Parathyroid adenoma (tissue), 2 donors: ENCODE results near the gene ZNF611.
A peak's percentile ranks its signal among the peaks of the same experiment; 100 is the strongest.
"Not testable (repeated sequence)": the region's sequence is repeated elsewhere in the genome, so short reads cannot be mapped to it uniquely, and the experiment has no call there.

Experiments used
- H2AFZ ChIP-seq: fragments of 300-600 bp; sonication (generic); one replicate; pipeline ENCODE4 v1.7.0; 2017; ENCODE audit warnings: antibody characterized with exemption, mild to moderate bottlenecking
- H3K27ac ChIP-seq: fragments of 300-600 bp; sonication (generic); one replicate; pipeline ENCODE4 v1.7.0; 2017
- H3K27me3 ChIP-seq: fragments of 300-600 bp; sonication (generic); one replicate; pipeline ENCODE4 v1.7.0; 2017; ENCODE audit warnings: low read length; ENCODE audit not compliant: control insufficient read depth, insufficient read depth
- H3K36me3 ChIP-seq: fragments of 300-600 bp; sonication (generic); one replicate; pipeline ENCODE4 v1.7.0; 2017; ENCODE audit warnings: low read length; ENCODE audit not compliant: control insufficient read depth, insufficient read depth
- H3K4me1 ChIP-seq: fragments of 300-600 bp; sonication (generic); one replicate; pipeline ENCODE4 v1.7.0; 2017; ENCODE audit warnings: control low read depth
- H3K4me2 ChIP-seq: fragments of 300-600 bp; sonication (generic); one replicate; pipeline ENCODE4 v1.7.0; 2017; ENCODE audit warnings: low read length
- H3K4me3 ChIP-seq: fragments of 300-600 bp; sonication (generic); one replicate; pipeline ENCODE4 v1.7.0; 2017; ENCODE audit warnings: low read depth, low read length
- H3K79me2 ChIP-seq: fragments of 300-600 bp; sonication (generic); one replicate; pipeline ENCODE4 v1.7.0; 2017; ENCODE audit warnings: control low read depth
- H3K9ac ChIP-seq: fragments of 300-600 bp; sonication (generic); one replicate; pipeline ENCODE4 v1.7.0; 2017; ENCODE audit warnings: mild to moderate bottlenecking
- H3K9me3 ChIP-seq: fragments of 300-600 bp; sonication (generic); one replicate; pipeline ENCODE4 v1.7.0; 2017; ENCODE audit warnings: low read length; ENCODE audit not compliant: control insufficient read depth
- CTCF ChIP-seq: fragments of 300-600 bp; sonication (generic); IDR thresholded peaks from one replicate; pipeline ENCODE4 v1.7.0; 2017; ENCODE audit warnings: antibody characterized with exemption, mild to moderate bottlenecking
- donor health status: primary hyperparathyroidism.

ZNF611 gene

DNA sequence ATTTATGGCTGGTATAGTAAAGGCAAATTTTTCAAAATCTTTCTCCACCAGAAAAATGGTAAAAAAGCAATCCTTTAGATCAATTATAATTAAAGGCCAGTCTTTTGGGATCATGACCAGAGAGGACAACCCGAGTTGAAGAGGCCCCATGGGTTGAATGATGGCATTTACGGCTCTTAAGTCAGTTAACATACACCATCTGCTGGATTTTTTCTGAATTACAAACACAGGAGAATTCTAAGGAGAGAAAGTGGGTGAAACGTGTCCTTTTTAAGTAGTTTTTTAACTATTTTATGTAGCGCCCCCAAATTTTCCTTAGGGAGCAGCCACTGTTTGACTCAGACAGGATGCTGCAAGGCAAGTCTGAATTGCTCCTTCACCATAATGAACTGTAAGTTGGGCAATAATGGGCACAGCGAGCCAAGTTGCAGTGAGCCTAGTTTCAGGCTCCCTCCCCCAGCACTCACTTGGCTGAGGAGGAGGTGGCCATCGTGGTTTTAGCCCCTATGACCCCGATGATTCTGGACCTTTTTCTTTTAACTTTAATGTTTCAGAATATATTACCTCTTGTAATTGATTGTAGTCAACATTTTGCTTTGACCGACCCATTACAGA, 13.6 kb upstream of the ZNF611 start:
- no peak overlapping the region for H2AFZ ChIP-seq
- no peaks in the 10 kb centered on the region for H3K4me1 ChIP-seq
- no peak overlapping the region for H3K4me2 ChIP-seq
- H3K9ac ChIP-seq, result no peak overlapping the region
- H3K27me3 ChIP-seq, result no peaks in the 10 kb centered on the region
- H3K9me3 ChIP-seq, result no peaks in the 10 kb centered on the region
- H3K79me2 ChIP-seq, result no peaks in the 10 kb centered on the region
- no peak overlapping the region for H3K27ac ChIP-seq
- peak; percentile 7 for TF ChIP-seq CTCF
- no peaks in the 10 kb centered on the region for H3K36me3 ChIP-seq
- H3K4me3 ChIP-seq, result peak overlapping the region; percentile 1

GRCh38 chr19:52745919-52746318, 11.1 kb upstream of the ZNF611 start:
- not testable (repeated sequence) for H3K27me3 ChIP-seq, H3K79me2 ChIP-seq, H3K4me2 ChIP-seq, H3K4me1 ChIP-seq, H3K27ac ChIP-seq, H3K4me3 ChIP-seq, H3K9ac ChIP-seq, H2AFZ ChIP-seq, H3K36me3 ChIP-seq, H3K9me3 ChIP-seq

- no peaks in the 10 kb centered on the region for H3K4me1 ChIP-seq
- no peak for TF ChIP-seq CTCF
- H3K27me3 ChIP-seq, result no peaks in the 10 kb centered on the region
- no peak overlapping the region for H2AFZ ChIP-seq
- H3K79me2 ChIP-seq, result no peaks in the 10 kb centered on the region
- H3K9ac ChIP-seq, result no peak overlapping the region
- no peaks in the 10 kb centered on the region for H3K36me3 ChIP-seq
- no peak overlapping the region for H3K4me3 ChIP-seq
- no peak overlapping the region for H3K27ac ChIP-seq
- no peaks in the 10 kb centered on the region for H3K9me3 ChIP-seq
- H3K4me2 ChIP-seq, result no peak overlapping the region
These were observed 8.2 kb upstream of the ZNF611 start for GRCh38 chr19:52743091-52743490.

DNA sequence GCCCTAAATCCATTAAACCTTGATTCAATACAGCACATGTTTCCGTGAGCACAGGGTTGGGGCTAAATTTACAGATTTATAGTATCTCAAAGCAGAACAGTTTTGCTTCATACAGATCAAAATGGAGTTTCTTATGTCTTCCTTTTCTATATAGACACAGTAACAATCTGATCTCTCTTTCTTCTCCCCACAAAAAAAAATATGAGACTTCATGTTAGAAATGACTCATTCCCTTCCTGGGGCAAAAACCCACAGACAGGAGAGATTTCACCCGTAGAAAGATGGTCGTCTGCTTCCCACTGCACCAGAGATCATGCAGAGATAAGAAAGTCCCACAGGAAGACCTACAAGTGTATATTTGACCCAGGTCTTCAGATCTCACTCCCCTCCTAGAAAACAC, 7.7 kb upstream of the ZNF611 start:
- H3K9me3 ChIP-seq, result no peaks in the 10 kb centered on the region
- TF ChIP-seq CTCF, result no peak

GRCh38 chr19:52741951-52742485, 7.2 kb upstream of the ZNF611 start:
- no peak for TF ChIP-seq CTCF
- H3K27ac ChIP-seq, result no peak overlapping the region

More for the DNA sequence above, 7.7 kb upstream of the ZNF611 start:
- no peak overlapping the region for H3K4me3 ChIP-seq
- no peak overlapping the region for H3K27ac ChIP-seq
- H2AFZ ChIP-seq, result no peak overlapping the region
- H3K4me1 ChIP-seq, result no peaks in the 10 kb centered on the region
- no peaks in the 10 kb centered on the region for H3K79me2 ChIP-seq
- H3K4me2 ChIP-seq, result no peak overlapping the region
- no peaks in the 10 kb centered on the region for H3K36me3 ChIP-seq
- no peak overlapping the region for H3K9ac ChIP-seq
- no peaks in the 10 kb centered on the region for H3K27me3 ChIP-seq

DNA sequence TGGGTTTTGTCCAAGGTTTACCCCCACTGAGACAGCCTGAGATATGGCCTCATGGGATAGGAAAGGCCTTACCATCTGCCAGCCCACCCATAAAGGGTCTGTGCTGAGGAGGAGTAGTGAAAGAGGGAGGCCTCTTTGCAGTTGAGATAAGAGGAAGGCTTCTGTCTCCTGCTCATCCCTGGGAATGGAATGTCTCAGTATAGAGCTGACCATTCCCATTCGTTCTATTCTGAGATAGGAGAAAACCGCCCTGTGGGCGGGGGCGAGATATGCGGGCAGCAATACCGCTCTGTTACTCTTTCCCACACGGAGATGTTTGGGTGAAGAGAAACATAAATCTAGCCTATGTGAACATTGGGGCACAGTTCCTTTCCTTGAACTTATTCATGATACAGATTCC, 6.5 kb upstream of the ZNF611 start:
- H3K36me3 ChIP-seq, H3K79me2 ChIP-seq, H3K4me3 ChIP-seq, H3K9me3 ChIP-seq, H3K27me3 ChIP-seq, H2AFZ ChIP-seq, H3K4me2 ChIP-seq, H3K9ac ChIP-seq, H3K4me1 ChIP-seq, H3K27ac ChIP-seq: not testable (repeated sequence)

More at GRCh38 chr19:52741951-52742485, 7.2 kb upstream of the ZNF611 start:
- no peak overlapping the region for H3K4me2 ChIP-seq
- no peaks in the 10 kb centered on the region for H3K4me1 ChIP-seq
- no peaks in the 10 kb centered on the region for H3K79me2 ChIP-seq
- H3K36me3 ChIP-seq, result no peaks in the 10 kb centered on the region
- no peaks in the 10 kb centered on the region for H3K27me3 ChIP-seq
- no peaks in the 10 kb centered on the region for H3K9me3 ChIP-seq
- no peak overlapping the region for H3K4me3 ChIP-seq
- no peak overlapping the region for H2AFZ ChIP-seq
- H3K9ac ChIP-seq, result no peak overlapping the region
